ENCODE results near the gene CDH19. TPM values are rescaled to one million over a fixed set of nuclear protein-coding genes. Genes with fewer than 3 reads are reported as not detected.
A peak's percentile ranks its signal among the peaks of the same experiment; 100 is the strongest.

Gene CDH19
- under 0.01 TPM in 1 of 2 replicates, not detected in the other for total RNA-seq

- no peak for DNase-seq (ENCODE audit: low read depth in 2 of 2)
Observed at GRCh38 chr18:66603941-66604627, at the start of gene CDH19. TSS of gene CDH19 (minus strand) at chr18:66604090. CDS start at chr18:66572204, 31,886 bp downstream.

- no peak for DNase-seq (ENCODE audit: low read depth in 2 of 2)
Observed at GRCh38 chr18:66647671-66648070, 43.8 kb upstream of the CDH19 start.

GRCh38 chr18:66646609-66647008, 42.7 kb upstream of the CDH19 start:
- DNase-seq (ENCODE audit: low read depth in 2 of 2) = peak in 1 of 2 donors; percentile 28

- DNase-seq (ENCODE audit: low read depth in 2 of 2) = no peak
Observed at GRCh38 chr18:66645983-66646382, 42.1 kb upstream of the CDH19 start.

- peak in 1 of 2 donors; percentile 7 for DNase-seq (ENCODE audit: low read depth in 2 of 2)
Observed at GRCh38 chr18:66641056-66641455, 37.2 kb upstream of the CDH19 start.

- DNase-seq (ENCODE audit: low read depth in 2 of 2) = peak; percentile 70 to 78
Observed at GRCh38 chr18:66640431-66640830, 36.5 kb upstream of the CDH19 start.

GRCh38 chr18:66638856-66639629, 35.2 kb upstream of the CDH19 start:
- DNase-seq (ENCODE audit: low read depth in 2 of 2) = peak in 1 of 2 donors; percentile 11

GRCh38 chr18:66635342-66635741, 31.5 kb upstream of the CDH19 start:
- DNase-seq (ENCODE audit: low read depth in 2 of 2) = peak in 1 of 2 donors; percentile 2

GRCh38 chr18:66632756-66633155, 28.9 kb upstream of the CDH19 start:
- peak in 1 of 2 donors; percentile 34 for DNase-seq (ENCODE audit: low read depth in 2 of 2)

- no peak for DNase-seq (ENCODE audit: low read depth in 2 of 2)
Observed at GRCh38 chr18:66630831-66631230, 26.9 kb upstream of the CDH19 start.

GRCh38 chr18:66623821-66624220, 19.9 kb upstream of the CDH19 start:
- DNase-seq (ENCODE audit: low read depth in 2 of 2) = no peak

GRCh38 chr18:66621816-66622576, 18.1 kb upstream of the CDH19 start:
- no peak for DNase-seq (ENCODE audit: low read depth in 2 of 2)

- DNase-seq (ENCODE audit: low read depth in 2 of 2) = peak; percentile 1 to 47
Observed at GRCh38 chr18:66616523-66616983, 12.7 kb upstream of the CDH19 start.

- DNase-seq (ENCODE audit: low read depth in 2 of 2) = no peak
Observed at GRCh38 chr18:66615176-66615575, 11.3 kb upstream of the CDH19 start.

- DNase-seq (ENCODE audit: low read depth in 2 of 2) = no peak
Observed at GRCh38 chr18:66607632-66608031, 3.7 kb upstream of the CDH19 start.

- no peak for DNase-seq (ENCODE audit: low read depth in 2 of 2)
Observed at GRCh38 chr18:66601649-66602048, 2.2 kb downstream of the CDH19 start.

- DNase-seq (ENCODE audit: low read depth in 2 of 2) = peak; percentile 37 to 81
Observed at GRCh38 chr18:66599190-66599589, 4.7 kb downstream of the CDH19 start.

GRCh38 chr18:66587430-66587829, 16.5 kb downstream of the CDH19 start:
- DNase-seq (ENCODE audit: low read depth in 2 of 2) = no peak

GRCh38 chr18:66582211-66582610, 21.7 kb downstream of the CDH19 start:
- DNase-seq (ENCODE audit: low read depth in 2 of 2) = no peak

- DNase-seq (ENCODE audit: low read depth in 2 of 2) = no peak
Observed at GRCh38 chr18:66575263-66575662, 28.6 kb downstream of the CDH19 start.

GRCh38 chr18:66571845-66572244, 32.0 kb downstream of the CDH19 start:
- DNase-seq (ENCODE audit: low read depth in 2 of 2) = no peak

- DNase-seq (ENCODE audit: low read depth in 2 of 2) = no peak
Observed at GRCh38 chr18:66566616-66567015, 37.3 kb downstream of the CDH19 start.

Measured in lung microvascular endothelial cell (primary cell).